ENCODE results near the gene ASTN1.

ASTN1 gene

GRCh38 chr1:176996456-176997090, 167.9 kb downstream of the ASTN1 start:
- Histone ChIP-seq H3K27me3 (ENCODE audit: insufficient read depth, low read length, poor library complexity, severe bottlenecking) (no peaks in the 10 kb centered on the region), H4K20me1 (ENCODE audit: insufficient read depth, low read length, poor library complexity, severe bottlenecking) (no peaks in the 10 kb centered on the region), H3K9ac (ENCODE audit: low read depth, low read length, poor library complexity, severe bottlenecking) (no peak overlapping the region), H3K79me2 (ENCODE audit: insufficient read depth, low read length) (no peaks in the 10 kb centered on the region), H3K4me3 (ENCODE audit: low read length, poor library complexity, severe bottlenecking) (no peak overlapping the region), H3K9me2 (replicated peaks; ENCODE audit: low read depth, low read length) (no peaks in the 10 kb centered on the region), H3F3A (ENCODE audit: low read depth) (no peaks in the 10 kb centered on the region), H3K36me3 (ENCODE audit: insufficient read depth, low read length) (no peaks in the 10 kb centered on the region), H2AFZ (ENCODE audit: low read length) (no peak overlapping the region), H3K4me2 (ENCODE audit: low read depth, low read length, poor library complexity, severe bottlenecking) (no peak overlapping the region), H3K4me1 (ENCODE audit: insufficient read depth, low read length, poor library complexity, severe bottlenecking) (no peaks in the 10 kb centered on the region), H3K9me3 (ENCODE audit: insufficient read depth, low read depth, low read length) (no peaks in the 10 kb centered on the region)
- TF ChIP-seq EZH2phosphoT487 (IDR thresholded peaks at IDR 0.05; ENCODE audit: borderline replicate concordance) (no peak), CTCF (conservative IDR thresholded peaks at IDR 0.05; ENCODE audit: low read length) (no peak)

GRCh38 chr1:176994931-176995596, 169.4 kb downstream of the ASTN1 start:
- TF ChIP-seq CTCF (conservative IDR thresholded peaks at IDR 0.05; ENCODE audit: low read length), result no peak
- no peak for TF ChIP-seq EZH2phosphoT487 (IDR thresholded peaks at IDR 0.05; ENCODE audit: borderline replicate concordance)
- no peaks in the 10 kb centered on the region for H3K4me1 ChIP-seq (ENCODE audit: insufficient read depth, low read length, poor library complexity, severe bottlenecking)
- no peaks in the 10 kb centered on the region for H3F3A ChIP-seq (ENCODE audit: low read depth)
- H3K4me2 ChIP-seq (ENCODE audit: low read depth, low read length, poor library complexity, severe bottlenecking), result no peak overlapping the region
- no peak overlapping the region for H3K4me3 ChIP-seq (ENCODE audit: low read length, poor library complexity, severe bottlenecking)
- no peaks in the 10 kb centered on the region for H3K79me2 ChIP-seq (ENCODE audit: insufficient read depth, low read length)
- no peaks in the 10 kb centered on the region for H3K9me3 ChIP-seq (ENCODE audit: insufficient read depth, low read depth, low read length)
- no peaks in the 10 kb centered on the region for H3K27me3 ChIP-seq (ENCODE audit: insufficient read depth, low read length, poor library complexity, severe bottlenecking)
- H3K36me3 ChIP-seq (ENCODE audit: insufficient read depth, low read length), result no peaks in the 10 kb centered on the region
- no peak overlapping the region for H3K9ac ChIP-seq (ENCODE audit: low read depth, low read length, poor library complexity, severe bottlenecking)
- H3K9me2 ChIP-seq (replicated peaks; ENCODE audit: low read depth, low read length), result no peaks in the 10 kb centered on the region
- H2AFZ ChIP-seq (ENCODE audit: low read length), result no peak overlapping the region
- no peaks in the 10 kb centered on the region for H4K20me1 ChIP-seq (ENCODE audit: insufficient read depth, low read length, poor library complexity, severe bottlenecking)

GRCh38 chr1:176993587-176993986, 170.9 kb downstream of the ASTN1 start:
- Histone ChIP-seq H3K4me2 (ENCODE audit: low read depth, low read length, poor library complexity, severe bottlenecking) (no peak overlapping the region), H3K9ac (ENCODE audit: low read depth, low read length, poor library complexity, severe bottlenecking) (no peak overlapping the region), H3K27me3 (ENCODE audit: insufficient read depth, low read length, poor library complexity, severe bottlenecking) (no peaks in the 10 kb centered on the region), H3K9me3 (ENCODE audit: insufficient read depth, low read depth, low read length) (no peaks in the 10 kb centered on the region), H4K20me1 (ENCODE audit: insufficient read depth, low read length, poor library complexity, severe bottlenecking) (no peaks in the 10 kb centered on the region), H3K4me1 (ENCODE audit: insufficient read depth, low read length, poor library complexity, severe bottlenecking) (no peaks in the 10 kb centered on the region), H3K4me3 (ENCODE audit: low read length, poor library complexity, severe bottlenecking) (no peak overlapping the region), H3F3A (ENCODE audit: low read depth) (no peaks in the 10 kb centered on the region), H3K9me2 (replicated peaks; ENCODE audit: low read depth, low read length) (no peaks in the 10 kb centered on the region), H2AFZ (ENCODE audit: low read length) (no peak overlapping the region), H3K36me3 (ENCODE audit: insufficient read depth, low read length) (no peaks in the 10 kb centered on the region), H3K79me2 (ENCODE audit: insufficient read depth, low read length) (no peaks in the 10 kb centered on the region)
- TF ChIP-seq CTCF (conservative IDR thresholded peaks at IDR 0.05; ENCODE audit: low read length), result no peak
- TF ChIP-seq EZH2phosphoT487 (IDR thresholded peaks at IDR 0.05; ENCODE audit: borderline replicate concordance), result no peak

All from Loucy (cell line).